ENCODE results near the gene IL17RE.

- TF ChIP-seq CTCF (IDR thresholded peaks at IDR 0.05; ENCODE audit: insufficient read depth, low read length) (no peak), GABPA (IDR thresholded peaks at IDR 0.05; ENCODE audit: low read depth) (no peak)
These were observed 41.6 kb downstream of the IL17RE start for GRCh38 chr3:9944271-9944670.

All from HL-60 (cell line).